Choroid plexus epithelial cell (primary cell): Measurements from ENCODE around the gene PRLR.

Source experiments
- DNase-seq: peaks from one replicate; pipeline ENCODE4 v3.0.0-alpha.2; 2010; ENCODE audit warnings: low read depth
- H3K4me3 ChIP-seq: 2 replicates; pipeline ENCODE4 v1.5.1; 2011; ENCODE audit warnings: low read depth, mild to moderate bottlenecking, control low read depth, low read length, moderate library complexity
- TF ChIP-seq, protein P1 (sequence below): conservative IDR thresholded peaks from 2 replicates; pipeline ENCODE4 v1.5.1; 2011; ENCODE audit warnings: low read depth, mild to moderate bottlenecking, control low read depth, inconsistent platforms, low read length, moderate library complexity

The PRLR gene

DNA sequence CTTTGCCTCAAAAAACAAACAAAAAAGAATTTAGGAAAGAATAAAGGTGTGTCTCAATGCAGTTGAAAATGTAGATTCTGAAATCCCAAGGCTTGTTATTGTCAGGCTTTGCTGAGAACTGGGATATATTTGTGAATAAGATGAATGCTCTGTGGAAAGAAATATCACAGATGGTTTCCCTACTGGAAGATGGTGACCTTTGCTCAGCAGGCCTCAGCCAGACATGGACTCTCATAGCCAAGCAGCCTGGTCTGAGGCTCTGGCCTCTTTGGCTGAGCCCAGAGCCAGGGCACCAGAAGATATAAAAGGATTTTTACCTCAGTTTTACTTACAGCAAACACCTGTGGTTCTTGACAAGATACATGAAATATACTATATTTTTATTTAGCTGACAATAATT, 219.6 kb downstream of the PRLR start:
- DNase-seq = no peak
- TF ChIP-seq, protein P1, sequence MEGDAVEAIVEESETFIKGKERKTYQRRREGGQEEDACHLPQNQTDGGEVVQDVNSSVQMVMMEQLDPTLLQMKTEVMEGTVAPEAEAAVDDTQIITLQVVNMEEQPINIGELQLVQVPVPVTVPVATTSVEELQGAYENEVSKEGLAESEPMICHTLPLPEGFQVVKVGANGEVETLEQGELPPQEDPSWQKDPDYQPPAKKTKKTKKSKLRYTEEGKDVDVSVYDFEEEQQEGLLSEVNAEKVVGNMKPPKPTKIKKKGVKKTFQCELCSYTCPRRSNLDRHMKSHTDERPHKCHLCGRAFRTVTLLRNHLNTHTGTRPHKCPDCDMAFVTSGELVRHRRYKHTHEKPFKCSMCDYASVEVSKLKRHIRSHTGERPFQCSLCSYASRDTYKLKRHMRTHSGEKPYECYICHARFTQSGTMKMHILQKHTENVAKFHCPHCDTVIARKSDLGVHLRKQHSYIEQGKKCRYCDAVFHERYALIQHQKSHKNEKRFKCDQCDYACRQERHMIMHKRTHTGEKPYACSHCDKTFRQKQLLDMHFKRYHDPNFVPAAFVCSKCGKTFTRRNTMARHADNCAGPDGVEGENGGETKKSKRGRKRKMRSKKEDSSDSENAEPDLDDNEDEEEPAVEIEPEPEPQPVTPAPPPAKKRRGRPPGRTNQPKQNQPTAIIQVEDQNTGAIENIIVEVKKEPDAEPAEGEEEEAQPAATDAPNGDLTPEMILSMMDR = no peak

DNA sequence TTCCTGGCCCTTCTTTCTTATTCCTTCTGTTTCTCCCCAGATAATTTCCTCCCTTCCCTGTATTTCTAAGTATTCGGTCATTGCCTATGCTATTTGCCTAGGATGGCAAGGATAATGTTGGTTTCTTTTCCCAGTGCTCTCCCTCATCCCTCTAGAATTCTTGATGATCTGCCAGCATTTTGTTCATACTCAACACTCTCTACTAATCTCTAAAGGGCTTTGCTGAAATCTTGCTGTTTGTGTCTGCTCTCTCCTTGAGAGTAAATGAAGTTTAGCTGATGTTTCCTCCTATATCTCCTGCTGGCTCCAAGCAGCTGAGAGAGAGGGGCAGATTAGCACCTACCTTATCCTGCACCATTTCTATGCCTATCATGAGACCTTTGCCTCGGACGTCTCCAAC, 220.6 kb downstream of the PRLR start:
- DNase-seq = peak; percentile 37
- TF ChIP-seq, protein P1 = no peak

More for the DNA sequence above, 219.6 kb downstream of the PRLR start:
- H3K4me3 ChIP-seq = no peak overlapping the region

DNA sequence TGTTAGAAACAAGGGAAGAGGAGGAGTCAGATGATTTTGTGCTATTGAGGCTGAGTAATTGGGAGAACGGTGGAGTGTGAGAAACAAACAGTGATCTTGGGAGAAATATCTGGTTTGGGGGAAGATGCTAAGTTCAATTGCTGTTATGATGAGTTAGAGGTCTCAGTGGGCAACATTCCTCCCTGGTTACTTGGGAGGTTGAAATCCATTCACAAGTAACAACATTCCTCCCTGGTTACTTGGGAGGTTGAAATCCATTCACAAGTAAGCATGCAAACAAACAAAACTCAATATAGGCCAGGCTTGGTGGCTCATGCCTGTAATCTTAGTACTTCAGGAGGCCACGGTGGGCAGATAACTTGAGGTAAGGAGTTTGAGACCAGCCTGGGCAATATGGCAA, 221.3 kb downstream of the PRLR start:
- H3K4me3 ChIP-seq = no peak overlapping the region
- DNase-seq = no peak
- TF ChIP-seq, protein P1 = no peak

More for the DNA sequence above, 220.6 kb downstream of the PRLR start:
- no peak overlapping the region for H3K4me3 ChIP-seq

- TF ChIP-seq, protein P1 = no peak
- no peak for DNase-seq
- no peak overlapping the region for H3K4me3 ChIP-seq
Observed at GRCh38 chr5:35004771-35005170, 225.5 kb downstream of the PRLR start.

GRCh38 chr5:35004200-35004599, 226.1 kb downstream of the PRLR start:
- TF ChIP-seq, protein P1 = no peak
- DNase-seq = no peak
- H3K4me3 ChIP-seq = no peak overlapping the region

- TF ChIP-seq, protein P1 = peak; percentile 91
- DNase-seq = peak; percentile 69
- no peak overlapping the region for H3K4me3 ChIP-seq
Observed at GRCh38 chr5:35003018-35003957, 227.0 kb downstream of the PRLR start.

GRCh38 chr5:35002459-35002858, 227.8 kb downstream of the PRLR start:
- TF ChIP-seq, protein P1 = no peak
- H3K4me3 ChIP-seq = no peak overlapping the region
- no peak for DNase-seq
